ENCODE measurements around the gene AARS2. TPM values are rescaled to one million over a fixed set of nuclear protein-coding genes. Genes with fewer than 3 reads are reported as not detected.

Gene AARS2
- total and polyA plus RNA-seq, 9 of the 15 experiments (the other 6 are each of a cell fraction or from before 2014, with no cell fraction given), result 0.97 to 34.0 (median 18.3) TPM

DNA sequence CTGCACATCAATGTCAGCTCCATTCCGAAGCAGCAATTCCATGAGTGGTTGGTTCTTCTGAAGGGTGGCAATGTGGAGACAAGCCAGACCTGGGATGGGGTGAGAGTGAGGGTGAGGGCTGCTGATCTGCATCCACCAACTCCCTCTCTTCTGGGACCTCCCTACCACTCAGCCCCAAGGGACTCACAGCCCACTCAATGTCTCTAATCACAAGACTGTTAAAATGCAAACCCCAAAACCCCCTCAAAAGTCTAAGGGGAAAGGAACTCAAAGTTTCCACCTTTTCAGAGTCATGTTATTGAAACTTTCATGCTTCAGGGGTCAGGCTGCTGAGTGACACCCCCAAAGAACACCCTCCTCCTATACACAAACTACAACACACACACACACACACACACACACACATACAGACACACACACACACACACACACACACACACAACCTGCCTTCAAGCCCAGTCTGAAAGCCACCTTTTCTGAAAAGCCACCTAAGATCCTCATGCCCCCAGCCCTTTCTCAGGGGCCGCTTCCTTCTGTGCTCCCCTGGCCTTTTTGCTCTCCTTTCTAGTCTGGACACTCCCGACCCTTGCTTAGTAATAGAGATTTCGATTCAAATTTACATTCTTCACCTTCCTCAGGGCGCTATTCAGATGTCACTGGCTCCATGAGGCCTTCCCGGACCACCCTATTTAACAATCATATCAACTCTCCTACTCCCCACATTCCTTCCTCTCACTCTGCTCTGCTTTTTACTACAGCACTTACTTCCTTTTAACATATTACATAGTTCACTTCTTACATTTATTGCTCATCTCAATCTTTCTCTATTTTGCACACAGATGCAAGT is 52.5 kb downstream of the AARS2 start (continued):
- TF ChIP-seq, protein P1, sequence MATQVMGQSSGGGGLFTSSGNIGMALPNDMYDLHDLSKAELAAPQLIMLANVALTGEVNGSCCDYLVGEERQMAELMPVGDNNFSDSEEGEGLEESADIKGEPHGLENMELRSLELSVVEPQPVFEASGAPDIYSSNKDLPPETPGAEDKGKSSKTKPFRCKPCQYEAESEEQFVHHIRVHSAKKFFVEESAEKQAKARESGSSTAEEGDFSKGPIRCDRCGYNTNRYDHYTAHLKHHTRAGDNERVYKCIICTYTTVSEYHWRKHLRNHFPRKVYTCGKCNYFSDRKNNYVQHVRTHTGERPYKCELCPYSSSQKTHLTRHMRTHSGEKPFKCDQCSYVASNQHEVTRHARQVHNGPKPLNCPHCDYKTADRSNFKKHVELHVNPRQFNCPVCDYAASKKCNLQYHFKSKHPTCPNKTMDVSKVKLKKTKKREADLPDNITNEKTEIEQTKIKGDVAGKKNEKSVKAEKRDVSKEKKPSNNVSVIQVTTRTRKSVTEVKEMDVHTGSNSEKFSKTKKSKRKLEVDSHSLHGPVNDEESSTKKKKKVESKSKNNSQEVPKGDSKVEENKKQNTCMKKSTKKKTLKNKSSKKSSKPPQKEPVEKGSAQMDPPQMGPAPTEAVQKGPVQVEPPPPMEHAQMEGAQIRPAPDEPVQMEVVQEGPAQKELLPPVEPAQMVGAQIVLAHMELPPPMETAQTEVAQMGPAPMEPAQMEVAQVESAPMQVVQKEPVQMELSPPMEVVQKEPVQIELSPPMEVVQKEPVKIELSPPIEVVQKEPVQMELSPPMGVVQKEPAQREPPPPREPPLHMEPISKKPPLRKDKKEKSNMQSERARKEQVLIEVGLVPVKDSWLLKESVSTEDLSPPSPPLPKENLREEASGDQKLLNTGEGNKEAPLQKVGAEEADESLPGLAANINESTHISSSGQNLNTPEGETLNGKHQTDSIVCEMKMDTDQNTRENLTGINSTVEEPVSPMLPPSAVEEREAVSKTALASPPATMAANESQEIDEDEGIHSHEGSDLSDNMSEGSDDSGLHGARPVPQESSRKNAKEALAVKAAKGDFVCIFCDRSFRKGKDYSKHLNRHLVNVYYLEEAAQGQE (IDR thresholded peaks at IDR 0.05; ENCODE audit: borderline replicate concordance), result no peak
- TF ChIP-seq, protein P1 (CRISPR knock-in tag; IDR thresholded peaks at IDR 0.05; ENCODE audit: low read depth), result no peak
- TF ChIP-seq SAP30 (IDR thresholded peaks at IDR 0.05; ENCODE audit: borderline replicate concordance, insufficient read depth, low read depth, low read length, poor library complexity, severe bottlenecking), result no peak
- TF ChIP-seq, protein P2, sequence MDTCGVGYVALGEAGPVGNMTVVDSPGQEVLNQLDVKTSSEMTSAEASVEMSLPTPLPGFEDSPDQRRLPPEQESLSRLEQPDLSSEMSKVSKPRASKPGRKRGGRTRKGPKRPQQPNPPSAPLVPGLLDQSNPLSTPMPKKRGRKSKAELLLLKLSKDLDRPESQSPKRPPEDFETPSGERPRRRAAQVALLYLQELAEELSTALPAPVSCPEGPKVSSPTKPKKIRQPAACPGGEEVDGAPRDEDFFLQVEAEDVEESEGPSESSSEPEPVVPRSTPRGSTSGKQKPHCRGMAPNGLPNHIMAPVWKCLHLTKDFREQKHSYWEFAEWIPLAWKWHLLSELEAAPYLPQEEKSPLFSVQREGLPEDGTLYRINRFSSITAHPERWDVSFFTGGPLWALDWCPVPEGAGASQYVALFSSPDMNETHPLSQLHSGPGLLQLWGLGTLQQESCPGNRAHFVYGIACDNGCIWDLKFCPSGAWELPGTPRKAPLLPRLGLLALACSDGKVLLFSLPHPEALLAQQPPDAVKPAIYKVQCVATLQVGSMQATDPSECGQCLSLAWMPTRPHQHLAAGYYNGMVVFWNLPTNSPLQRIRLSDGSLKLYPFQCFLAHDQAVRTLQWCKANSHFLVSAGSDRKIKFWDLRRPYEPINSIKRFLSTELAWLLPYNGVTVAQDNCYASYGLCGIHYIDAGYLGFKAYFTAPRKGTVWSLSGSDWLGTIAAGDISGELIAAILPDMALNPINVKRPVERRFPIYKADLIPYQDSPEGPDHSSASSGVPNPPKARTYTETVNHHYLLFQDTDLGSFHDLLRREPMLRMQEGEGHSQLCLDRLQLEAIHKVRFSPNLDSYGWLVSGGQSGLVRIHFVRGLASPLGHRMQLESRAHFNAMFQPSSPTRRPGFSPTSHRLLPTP (IDR thresholded peaks at IDR 0.05; ENCODE audit: borderline replicate concordance, extremely low read depth, insufficient read length), result no peak
- TF ChIP-seq PHF20 (IDR thresholded peaks at IDR 0.05; ENCODE audit: partially characterized antibody), result no peak
- no peak for TF ChIP-seq CBX5 (IDR thresholded peaks at IDR 0.05; ENCODE audit: borderline replicate concordance, low read depth)
- TF ChIP-seq ZZZ3 (IDR thresholded peaks at IDR 0.05), result no peak
